ENCODE results near the gene CTDP1. TPM values are rescaled to one million over a fixed set of nuclear protein-coding genes. Genes with fewer than 3 reads are reported as not detected.

CTDP1 gene
- total RNA-seq, 1 experiment from 2014 or later, result 31.7 TPM

DNA sequence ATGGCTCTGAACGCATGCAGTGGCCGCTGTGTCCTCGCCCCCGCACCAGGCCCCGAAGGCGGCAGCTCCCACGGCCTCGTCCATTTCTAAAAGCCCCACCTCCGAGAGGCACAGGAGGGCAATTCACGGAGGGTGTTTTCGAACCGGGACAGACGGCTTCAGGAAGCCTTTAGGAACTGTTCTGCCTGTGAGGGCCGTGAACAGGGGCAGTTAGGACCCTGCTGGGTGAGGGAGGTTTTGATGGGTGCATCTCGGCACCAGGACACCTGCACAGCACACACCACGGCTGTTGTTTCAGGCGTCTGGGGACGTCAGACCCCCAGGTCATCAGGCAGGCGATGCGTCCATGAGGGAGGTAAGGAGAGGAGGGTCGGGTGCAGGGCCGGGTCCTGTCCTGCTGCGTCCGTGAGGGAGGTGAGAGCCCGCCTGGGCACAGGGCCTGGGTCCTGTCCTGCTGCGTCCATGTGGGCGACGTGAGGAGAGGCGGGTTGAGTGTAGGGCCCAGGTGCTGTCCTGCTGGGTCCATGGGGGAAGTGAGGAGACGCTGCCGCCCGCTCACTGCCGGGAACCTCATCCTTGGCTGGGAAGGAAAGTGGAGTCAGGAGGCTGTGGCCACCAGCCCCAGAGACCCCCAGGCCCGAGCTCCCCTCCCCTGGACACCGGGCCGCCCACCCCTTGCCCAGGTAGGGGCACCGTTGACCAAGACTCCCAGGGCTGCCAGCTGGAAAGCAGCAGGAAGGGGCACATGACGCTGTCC, 92.7 kb downstream of the CTDP1 start:
- TF ChIP-seq, protein P1, sequence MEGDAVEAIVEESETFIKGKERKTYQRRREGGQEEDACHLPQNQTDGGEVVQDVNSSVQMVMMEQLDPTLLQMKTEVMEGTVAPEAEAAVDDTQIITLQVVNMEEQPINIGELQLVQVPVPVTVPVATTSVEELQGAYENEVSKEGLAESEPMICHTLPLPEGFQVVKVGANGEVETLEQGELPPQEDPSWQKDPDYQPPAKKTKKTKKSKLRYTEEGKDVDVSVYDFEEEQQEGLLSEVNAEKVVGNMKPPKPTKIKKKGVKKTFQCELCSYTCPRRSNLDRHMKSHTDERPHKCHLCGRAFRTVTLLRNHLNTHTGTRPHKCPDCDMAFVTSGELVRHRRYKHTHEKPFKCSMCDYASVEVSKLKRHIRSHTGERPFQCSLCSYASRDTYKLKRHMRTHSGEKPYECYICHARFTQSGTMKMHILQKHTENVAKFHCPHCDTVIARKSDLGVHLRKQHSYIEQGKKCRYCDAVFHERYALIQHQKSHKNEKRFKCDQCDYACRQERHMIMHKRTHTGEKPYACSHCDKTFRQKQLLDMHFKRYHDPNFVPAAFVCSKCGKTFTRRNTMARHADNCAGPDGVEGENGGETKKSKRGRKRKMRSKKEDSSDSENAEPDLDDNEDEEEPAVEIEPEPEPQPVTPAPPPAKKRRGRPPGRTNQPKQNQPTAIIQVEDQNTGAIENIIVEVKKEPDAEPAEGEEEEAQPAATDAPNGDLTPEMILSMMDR (conservative IDR thresholded peaks at IDR 0.05; ENCODE audit: low read depth, low read length), result no peak
- TF ChIP-seq EZH2phosphoT487 (IDR thresholded peaks at IDR 0.05; ENCODE audit: borderline replicate concordance, low read length) (no peak), EZH2 (IDR thresholded peaks at IDR 0.05; ENCODE audit: low read length, unreplicated experiment) (no peak)
- Histone ChIP-seq H2AFZ (ENCODE audit: low read length) (no peak overlapping the region), H3K9me3 (ENCODE audit: low read length) (no peaks in the 10 kb centered on the region), H3K9ac (ENCODE audit: low read length) (no peak overlapping the region), H3K4me1 (ENCODE audit: insufficient read depth, low read length) (no peaks in the 10 kb centered on the region), H3K4me3 (ENCODE audit: low read length) (no peak overlapping the region), H3F3A (ENCODE audit: low read length, unreplicated experiment) (no peaks in the 10 kb centered on the region), H4K20me1 (ENCODE audit: low read length) (no peaks in the 10 kb centered on the region), H3K36me3 (ENCODE audit: low read depth, low read length) (no peaks in the 10 kb centered on the region), H3K79me2 (ENCODE audit: low read length) (no peaks in the 10 kb centered on the region), H3K9me2 (replicated peaks; ENCODE audit: low read length) (no peaks in the 10 kb centered on the region), H3K4me2 (ENCODE audit: low read length) (no peak overlapping the region), H3K27ac (ENCODE audit: low read length) (no peak overlapping the region), H3K27me3 (ENCODE audit: low read length) (peaks cover 68% of the 10 kb centered on the region)
- DNase-seq (no peak), ATAC-seq (no peak)
- POLR2A ChIA-PET (ENCODE audit: unreplicated experiment), result no interaction called here
- intact Hi-C loops (cut with micrococcal nuclease), result no loop called here
- CTCF ChIA-PET, result no interaction called here
- BruUV-seq (replicated peaks), result no TSS peak

DNA sequence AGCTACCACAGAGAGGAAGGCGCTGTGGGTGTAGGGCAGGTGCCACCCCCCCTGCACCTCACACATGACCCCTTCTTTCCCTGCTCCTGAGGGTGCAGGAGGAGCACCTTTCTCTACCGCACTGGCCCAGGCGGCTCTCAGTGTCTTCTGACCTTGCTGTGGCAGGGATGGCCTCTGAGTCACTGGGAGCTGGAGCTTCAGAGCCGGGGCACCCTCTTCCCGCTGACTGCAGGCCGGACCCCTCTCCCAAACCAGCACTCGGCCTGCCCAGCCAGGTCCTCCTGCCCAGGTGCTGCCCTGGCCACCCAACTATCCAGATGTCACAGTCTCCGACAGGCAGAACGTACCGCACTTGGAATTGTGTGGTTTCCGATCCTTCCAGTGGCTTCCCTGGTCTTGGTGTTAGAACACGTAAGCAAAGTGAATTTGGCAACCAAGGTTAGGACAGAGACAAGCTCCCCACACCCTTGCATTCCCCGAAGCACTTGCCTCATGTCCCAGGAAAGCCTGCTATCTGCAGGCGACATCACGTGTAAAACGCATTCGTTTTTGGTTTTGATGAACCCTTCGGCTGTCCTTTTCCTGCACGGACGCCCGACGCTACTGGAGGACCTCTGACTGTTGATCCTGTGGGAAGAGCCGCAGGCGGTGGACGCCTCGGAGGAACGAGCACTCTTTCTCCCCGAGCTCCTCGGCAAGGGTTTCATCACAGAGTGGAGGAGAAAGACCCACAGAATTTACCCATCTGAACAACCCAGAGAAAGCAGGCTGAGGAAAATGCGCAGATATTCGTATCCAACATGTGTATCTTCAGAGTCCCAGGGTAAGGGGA, 93.5 kb downstream of the CTDP1 start:
- TF ChIP-seq EZH2 (IDR thresholded peaks at IDR 0.05; ENCODE audit: low read length, unreplicated experiment) (no peak), EZH2phosphoT487 (IDR thresholded peaks at IDR 0.05; ENCODE audit: borderline replicate concordance, low read length) (no peak)
- TF ChIP-seq, protein P1 (conservative IDR thresholded peaks at IDR 0.05; ENCODE audit: low read depth, low read length), result no peak

More for the DNA sequence above, 93.5 kb downstream of the CTDP1 start:
- ChIA-PET POLR2A (ENCODE audit: unreplicated experiment) (no interaction called here), CTCF (no interaction called here)
- no peak overlapping the region for H2AFZ ChIP-seq (ENCODE audit: low read length)
- ATAC-seq, result no peak
- no peaks in the 10 kb centered on the region for H3K9me3 ChIP-seq (ENCODE audit: low read length)
- H3K4me1 ChIP-seq (ENCODE audit: insufficient read depth, low read length), result no peaks in the 10 kb centered on the region
- no TSS peak for BruUV-seq (replicated peaks)
- no peak for DNase-seq
- no peaks in the 10 kb centered on the region for H3K79me2 ChIP-seq (ENCODE audit: low read length)
- no peak overlapping the region for H3K9ac ChIP-seq (ENCODE audit: low read length)
- no peaks in the 10 kb centered on the region for H3K9me2 ChIP-seq (replicated peaks; ENCODE audit: low read length)
- no peak overlapping the region for H3K27ac ChIP-seq (ENCODE audit: low read length)
- no peaks in the 10 kb centered on the region for H3K36me3 ChIP-seq (ENCODE audit: low read depth, low read length)
- H3K4me2 ChIP-seq (ENCODE audit: low read length), result no peak overlapping the region
- no peaks in the 10 kb centered on the region for H3F3A ChIP-seq (ENCODE audit: low read length, unreplicated experiment)
- H3K4me3 ChIP-seq (ENCODE audit: low read length), result no peak overlapping the region
- H3K27me3 ChIP-seq (ENCODE audit: low read length), result peaks cover 60% of the 10 kb centered on the region
- intact Hi-C loops (cut with micrococcal nuclease), result no loop called here
- no peaks in the 10 kb centered on the region for H4K20me1 ChIP-seq (ENCODE audit: low read length)
